Loucy (cell line): Measurements from ENCODE around the gene RBKS.

Experiments
- H2AFZ ChIP-seq: fragments of 200-600 bp; sonication (generic); 2 replicates; pipeline ENCODE4 v1.6.0; 2016; ENCODE audit warnings: antibody characterized with exemption, mild to moderate bottlenecking, low read length, moderate library complexity
- H3F3A ChIP-seq: fragments of 200-600 bp; 2 replicates; pipeline ENCODE4 v1.6.0; 2016; ENCODE audit warnings: antibody characterized with exemption, low read depth, mild to moderate bottlenecking
- H3K27me3 ChIP-seq: fragments of 200-600 bp; sonication (generic); 2 replicates; pipeline ENCODE4 v1.6.1; 2014; ENCODE audit warnings: low read length, mild to moderate bottlenecking; ENCODE audit not compliant: insufficient read depth, poor library complexity, severe bottlenecking
- H3K36me3 ChIP-seq: fragments of 200-600 bp; sonication (generic); 2 replicates; pipeline ENCODE4 v1.6.1; 2016; ENCODE audit warnings: low read length; ENCODE audit not compliant: insufficient read depth
- H3K4me1 ChIP-seq: fragments of 200-600 bp; sonication (generic); 2 replicates; pipeline ENCODE4 v1.5.1; 2014; ENCODE audit warnings: low read length, mild to moderate bottlenecking; ENCODE audit not compliant: insufficient read depth, poor library complexity, severe bottlenecking
- H3K4me2 ChIP-seq: fragments of 200-600 bp; sonication (generic); 2 replicates; pipeline ENCODE4 v1.6.0; 2014; ENCODE audit warnings: antibody characterized with exemption, low read length, low read depth, mild to moderate bottlenecking; ENCODE audit not compliant: poor library complexity, severe bottlenecking
- H3K4me3 ChIP-seq: fragments of 200-600 bp; sonication (generic); 2 replicates; pipeline ENCODE4 v1.5.1; 2014; ENCODE audit warnings: low read length, mild to moderate bottlenecking, mixed read lengths; ENCODE audit not compliant: poor library complexity, severe bottlenecking
- H3K79me2 ChIP-seq: fragments of 200-600 bp; sonication (generic); 2 replicates; pipeline ENCODE4 v1.6.1; 2014; ENCODE audit warnings: low read length; ENCODE audit not compliant: insufficient read depth
- H3K9ac ChIP-seq: fragments of 200-600 bp; sonication (generic); 2 replicates; pipeline ENCODE4 v1.6.0; 2014; ENCODE audit warnings: mild to moderate bottlenecking, low read depth, low read length, moderate library complexity; ENCODE audit not compliant: poor library complexity, severe bottlenecking
- H3K9me2 ChIP-seq: fragments of 200-600 bp; sonication (generic); replicated peaks from 2 replicates; pipeline ENCODE4 v1.6.1; 2016; ENCODE audit warnings: low read depth, low read length, mixed read lengths
- H3K9me3 ChIP-seq: fragments of 200-600 bp; sonication (generic); 2 replicates; pipeline ENCODE4 v1.6.1; 2014; ENCODE audit warnings: mild to moderate bottlenecking, antibody characterized with exemption, low read length, low read depth; ENCODE audit not compliant: insufficient read depth
- H4K20me1 ChIP-seq: fragments of 200-600 bp; sonication (generic); 2 replicates; pipeline ENCODE4 v1.6.0; 2014; ENCODE audit warnings: antibody characterized with exemption, low read length, mild to moderate bottlenecking; ENCODE audit not compliant: insufficient read depth, poor library complexity, severe bottlenecking
- CTCF ChIP-seq: fragments of 200-600 bp; sonication (generic); conservative IDR thresholded peaks from 2 replicates; pipeline ENCODE4 v1.5.1; 2014; ENCODE audit warnings: mild to moderate bottlenecking, antibody characterized with exemption, low read length
- EZH2phosphoT487 ChIP-seq: fragments of 200-600 bp; IDR thresholded peaks from 2 replicates; pipeline ENCODE4 v1.6.1; 2018; ENCODE audit warnings: antibody characterized with exemption, mild to moderate bottlenecking, moderate library complexity, borderline replicate concordance

RBKS gene

GRCh38 chr2:27736031-27736889 is 153.9 kb downstream of the RBKS start:
- Histone ChIP-seq H3K9me3 (no peaks in the 10 kb centered on the region), H3K9me2 (no peaks in the 10 kb centered on the region), H3K4me1 (no peaks in the 10 kb centered on the region), H2AFZ (no peak overlapping the region), H3K4me3 (no peak overlapping the region), H3K9ac (no peak overlapping the region), H3K27me3 (no peaks in the 10 kb centered on the region), H3K4me2 (no peak overlapping the region), H3F3A (no peaks in the 10 kb centered on the region), H3K79me2 (no peaks in the 10 kb centered on the region), H4K20me1 (no peaks in the 10 kb centered on the region), H3K36me3 (no peaks in the 10 kb centered on the region)
- TF ChIP-seq CTCF: no peak
- TF ChIP-seq EZH2phosphoT487: no peak

GRCh38 chr2:27735263-27735904 is 154.8 kb downstream of the RBKS start:
- Histone ChIP-seq H3K4me3 (no peak overlapping the region), H3K4me1 (no peaks in the 10 kb centered on the region), H3K9me3 (no peaks in the 10 kb centered on the region), H2AFZ (no peak overlapping the region), H3K79me2 (no peaks in the 10 kb centered on the region), H4K20me1 (no peaks in the 10 kb centered on the region), H3K4me2 (no peak overlapping the region), H3K27me3 (no peaks in the 10 kb centered on the region), H3K9me2 (no peaks in the 10 kb centered on the region), H3K9ac (no peak overlapping the region), H3F3A (no peaks in the 10 kb centered on the region), H3K36me3 (no peaks in the 10 kb centered on the region)
- no peak for TF ChIP-seq CTCF
- no peak for TF ChIP-seq EZH2phosphoT487

- Histone ChIP-seq H4K20me1 (no peaks in the 10 kb centered on the region), H3K9ac (no peak overlapping the region), H3K4me1 (no peaks in the 10 kb centered on the region), H3F3A (no peaks in the 10 kb centered on the region), H3K9me3 (no peaks in the 10 kb centered on the region), H3K9me2 (no peaks in the 10 kb centered on the region), H3K4me2 (no peak overlapping the region), H3K4me3 (no peak overlapping the region), H3K36me3 (no peaks in the 10 kb centered on the region), H3K79me2 (no peaks in the 10 kb centered on the region), H3K27me3 (no peaks in the 10 kb centered on the region), H2AFZ (no peak overlapping the region)
- TF ChIP-seq EZH2phosphoT487 (no peak), CTCF (no peak)
These were observed 155.9 kb downstream of the RBKS start for GRCh38 chr2:27734305-27734704.
